ENCODE data around the gene TBRG1. TPM values are rescaled to one million over a fixed set of nuclear protein-coding genes. Genes with fewer than 3 reads are reported as not detected.

Gene TBRG1
- total RNA-seq, 1 donor from 2014 or later: 29.4 TPM

- DNase-seq (ENCODE audit: extremely low spot score, unreplicated experiment): no peak
- no peak for TF ChIP-seq CTCF (conservative IDR thresholded peaks at IDR 0.05)
- Mint-ChIP-seq H3K27me3 (peaks cover 23% of the 10 kb centered on the region), H3K9me3 (no peaks in the 10 kb centered on the region), H3K27ac (no peak overlapping the region), H3K4me1 (ENCODE audit: unreplicated experiment) (peaks cover 3% of the 10 kb centered on the region), H3K36me3 (no peaks in the 10 kb centered on the region), H3K4me3 (no peak overlapping the region)
Observed at GRCh38 chr11:124618863-124619262, 3.8 kb upstream of the TBRG1 start.

GRCh38 chr11:124623861-124624525 lies 1.3 kb downstream of the TBRG1 start:
- no peak for DNase-seq (ENCODE audit: extremely low spot score, unreplicated experiment)
- H3K4me1 Mint-ChIP-seq (ENCODE audit: unreplicated experiment): peaks cover 7% of the 10 kb centered on the region
- peaks cover 18% of the 10 kb centered on the region for H3K36me3 Mint-ChIP-seq
- no peaks in the 10 kb centered on the region for H3K9me3 Mint-ChIP-seq
- peak overlapping the region; percentile 97 for H3K4me3 Mint-ChIP-seq
- peaks cover 7% of the 10 kb centered on the region for H3K27me3 Mint-ChIP-seq
- peak overlapping the region; percentile 97 for H3K27ac Mint-ChIP-seq
- no peak for TF ChIP-seq CTCF (conservative IDR thresholded peaks at IDR 0.05)

GRCh38 chr11:124625504-124626168 lies 3.0 kb downstream of the TBRG1 start:
- H3K4me3 Mint-ChIP-seq: no peak overlapping the region
- H3K27me3 Mint-ChIP-seq: no peaks in the 10 kb centered on the region
- no peak for DNase-seq (ENCODE audit: extremely low spot score, unreplicated experiment)
- H3K36me3 Mint-ChIP-seq: peaks cover 18% of the 10 kb centered on the region
- no peak overlapping the region for H3K27ac Mint-ChIP-seq
- TF ChIP-seq CTCF (conservative IDR thresholded peaks at IDR 0.05): no peak
- peaks cover 7% of the 10 kb centered on the region for H3K4me1 Mint-ChIP-seq (ENCODE audit: unreplicated experiment)
- H3K9me3 Mint-ChIP-seq: no peaks in the 10 kb centered on the region

- Mint-ChIP-seq H3K36me3 (peaks cover 22% of the 10 kb centered on the region), H3K9me3 (no peaks in the 10 kb centered on the region), H3K4me1 (ENCODE audit: unreplicated experiment) (peaks cover 7% of the 10 kb centered on the region), H3K27ac (no peak overlapping the region), H3K4me3 (no peak overlapping the region), H3K27me3 (no peaks in the 10 kb centered on the region)
- no peak for DNase-seq (ENCODE audit: extremely low spot score, unreplicated experiment)
- TF ChIP-seq CTCF (conservative IDR thresholded peaks at IDR 0.05): no peak
Observed at GRCh38 chr11:124627546-124627945, 4.9 kb downstream of the TBRG1 start.

GRCh38 chr11:124629961-124630360 lies 7.3 kb downstream of the TBRG1 start:
- DNase-seq (ENCODE audit: extremely low spot score, unreplicated experiment): no peak
- Mint-ChIP-seq H3K9me3 (no peaks in the 10 kb centered on the region), H3K4me3 (no peak overlapping the region), H3K4me1 (ENCODE audit: unreplicated experiment) (no peaks in the 10 kb centered on the region), H3K27me3 (no peaks in the 10 kb centered on the region), H3K36me3 (peaks cover 29% of the 10 kb centered on the region), H3K27ac (no peak overlapping the region)
- no peak for TF ChIP-seq CTCF (conservative IDR thresholded peaks at IDR 0.05)
